ENCODE results near the gene SMG9. TPM values are rescaled to one million over a fixed set of nuclear protein-coding genes. Genes with fewer than 3 reads are reported as not detected.

The SMG9 gene
- total and polyA plus RNA-seq, 4 donors: 5.4 to 8.9 (median 5.8) TPM

GRCh38 chr19:43692877-43693276 is 61.9 kb downstream of the SMG9 start:
- WGBS: 76% methylated on average over 4 of the region's 4 CpGs
- no peaks in the 10 kb centered on the region for H3K4me1 ChIP-seq (ENCODE audit: control insufficient read depth in 4 of 4, insufficient read depth in 4 of 4, low read length in 3 of 4)
- H3K27ac ChIP-seq (ENCODE audit: low read depth in 1 of 2, low read length in 2 of 2): no peak overlapping the region
- TF ChIP-seq RAD21 (IDR thresholded peaks at IDR 0.05): no peak
- TF ChIP-seq SP1 (IDR thresholded peaks at IDR 0.05): no peak
- no peak for TF ChIP-seq EGR1 (IDR thresholded peaks at IDR 0.05; ENCODE audit: low read depth in 2 of 2)
- TF ChIP-seq NR2F2 (IDR thresholded peaks at IDR 0.05): no peak
- TF ChIP-seq RXRA (IDR thresholded peaks at IDR 0.05): no peak
- H3K9me3 ChIP-seq (ENCODE audit: control insufficient read depth in 4 of 4, low read length in 3 of 4): peaks cover 14 to 26% (median 18%) of the 10 kb centered on the region in 4 donors
- no peak overlapping the region for H3K4me3 ChIP-seq (ENCODE audit: low read depth in 1 of 3, low read length in 3 of 3)
- H3K9ac ChIP-seq (ENCODE audit: low read depth in 1 of 2, low read length in 2 of 2): no peak overlapping the region
- no peak for DNase-seq (ENCODE audit: low spot score)
- H3K27me3 ChIP-seq (ENCODE audit: control insufficient read depth in 4 of 4, insufficient read depth in 4 of 4, low read length in 3 of 4): no peaks in the 10 kb centered on the region
- no peaks in the 10 kb centered on the region for H3K36me3 ChIP-seq (ENCODE audit: control insufficient read depth in 4 of 4, insufficient read depth in 3 of 4, low read depth in 1 of 4, low read length in 3 of 4)

- Histone ChIP-seq H3K9me3 (ENCODE audit: control insufficient read depth in 4 of 4, low read length in 3 of 4) (peaks cover 14 to 26% (median 18%) of the 10 kb centered on the region in 4 donors), H3K9ac (ENCODE audit: low read depth in 1 of 2, low read length in 2 of 2) (no peak overlapping the region), H3K27me3 (ENCODE audit: control insufficient read depth in 4 of 4, insufficient read depth in 4 of 4, low read length in 3 of 4) (no peaks in the 10 kb centered on the region), H3K36me3 (ENCODE audit: control insufficient read depth in 4 of 4, insufficient read depth in 3 of 4, low read depth in 1 of 4, low read length in 3 of 4) (no peaks in the 10 kb centered on the region), H3K4me3 (ENCODE audit: low read depth in 1 of 3, low read length in 3 of 3) (no peak overlapping the region), H3K27ac (ENCODE audit: low read depth in 1 of 2, low read length in 2 of 2) (no peak overlapping the region), H3K4me1 (ENCODE audit: control insufficient read depth in 4 of 4, insufficient read depth in 4 of 4, low read length in 3 of 4) (no peaks in the 10 kb centered on the region)
- WGBS: 78% methylated on average over 2 of the region's 2 CpGs
- no peak for DNase-seq (ENCODE audit: low spot score)
- TF ChIP-seq YY1 (IDR thresholded peaks at IDR 0.05) (no peak), ATF3 (IDR thresholded peaks at IDR 0.05) (no peak), JUND (IDR thresholded peaks at IDR 0.05) (no peak), HNF4G (IDR thresholded peaks at IDR 0.05) (no peak), EGR1 (IDR thresholded peaks at IDR 0.05; ENCODE audit: low read depth in 2 of 2) (no peak), SP1 (IDR thresholded peaks at IDR 0.05) (no peak), HNF4A (conservative IDR thresholded peaks at IDR 0.05) (no peak), FOXA2 (IDR thresholded peaks at IDR 0.05) (no peak), TAF1 (conservative IDR thresholded peaks at IDR 0.05) (no peak), REST (IDR thresholded peaks at IDR 0.05) (no peak), RXRA (IDR thresholded peaks at IDR 0.05) (no peak), GABPA (IDR thresholded peaks at IDR 0.05 in 1 of 2, conservative IDR thresholded peaks at IDR 0.05 in 1 of 2) (no peak), RAD21 (IDR thresholded peaks at IDR 0.05) (no peak), MAX (IDR thresholded peaks at IDR 0.05) (no peak), NR2F2 (IDR thresholded peaks at IDR 0.05) (no peak), CTCF (IDR thresholded peaks at IDR 0.05; ENCODE audit: low read depth, low read length, missing input control) (no peak), FOXA1 (IDR thresholded peaks at IDR 0.05) (no peak), ZBTB33 (IDR thresholded peaks at IDR 0.05) (no peak)
Observed at GRCh38 chr19:43692385-43692784, 62.4 kb downstream of the SMG9 start.
